Activated CD8-positive, alpha-beta memory T cell treated with anti-CD3 and anti-CD28 coated beads, Interleukin-2, amount 50 U/mL, for 1 hour (primary cell): Measurements from ENCODE around the gene PTGES3.
"Not testable (repeated sequence)": the region's sequence is repeated elsewhere in the genome, so short reads cannot be mapped to it uniquely, and the experiment has no call there.

Experiments
- DNase-seq: peaks from one replicate; pipeline ENCODE4 v3.0.0-alpha.2; 2020; ENCODE audit errors: extremely low read depth

PTGES3 gene

GRCh38 chr12:56688129-56688845 lies at the start of gene PTGES3:
PTGES3 (minus strand) TSS chr12:56688284; CDS start chr12:56687999, 285 bp downstream.
- peak; percentile 96 for DNase-seq

- no peak for DNase-seq
These were observed 40.2 kb upstream of the PTGES3 start for GRCh38 chr12:56728139-56728861.

GRCh38 chr12:56726196-56726675 lies 38.2 kb upstream of the PTGES3 start:
- not testable (repeated sequence) for DNase-seq

- no peak for DNase-seq
These were observed 37.6 kb upstream of the PTGES3 start for GRCh38 chr12:56725723-56726102.

- DNase-seq = peak; percentile 96
These were observed 37.1 kb upstream of the PTGES3 start, which contains the start of gene NACA for GRCh38 chr12:56724972-56725722. NACA (minus strand) TSS chr12:56725299; CDS start chr12:56724521, 778 bp downstream.

GRCh38 chr12:56724701-56724971 lies 36.6 kb upstream of the PTGES3 start:
- DNase-seq = no peak

GRCh38 chr12:56723889-56724700 lies 36.0 kb upstream of the PTGES3 start:
- no peak for DNase-seq

- DNase-seq = no peak
These were observed 35.3 kb upstream of the PTGES3 start for GRCh38 chr12:56723352-56723751.

GRCh38 chr12:56722832-56723231 lies 34.7 kb upstream of the PTGES3 start:
- DNase-seq = no peak

GRCh38 chr12:56721721-56722120 lies 33.6 kb upstream of the PTGES3 start:
- DNase-seq = no peak

GRCh38 chr12:56721216-56721615 lies 33.1 kb upstream of the PTGES3 start:
- no peak for DNase-seq

- no peak for DNase-seq
These were observed 32.7 kb upstream of the PTGES3 start for GRCh38 chr12:56720731-56721151.

GRCh38 chr12:56719056-56719455 lies 31.0 kb upstream of the PTGES3 start:
- no peak for DNase-seq

- no peak for DNase-seq
These were observed 30.6 kb upstream of the PTGES3 start for GRCh38 chr12:56718636-56719035.

- DNase-seq = no peak
These were observed 30.1 kb upstream of the PTGES3 start for GRCh38 chr12:56718149-56718548.

- no peak for DNase-seq
These were observed 29.1 kb upstream of the PTGES3 start for GRCh38 chr12:56716933-56717880.

- DNase-seq = no peak
These were observed 28.4 kb upstream of the PTGES3 start for GRCh38 chr12:56716458-56716857.

GRCh38 chr12:56715798-56716197 lies 27.7 kb upstream of the PTGES3 start:
- DNase-seq = no peak

GRCh38 chr12:56714431-56714929 lies 26.4 kb upstream of the PTGES3 start:
- DNase-seq = no peak

GRCh38 chr12:56713345-56713744 lies 25.3 kb upstream of the PTGES3 start:
- no peak for DNase-seq
